Measurements from ENCODE around the gene ZAP70. TPM values are rescaled to one million over a fixed set of nuclear protein-coding genes. Genes with fewer than 3 reads are reported as not detected.

Gene ZAP70
- total RNA-seq, 1 donor, result under 0.01 TPM

- no peaks in the 10 kb centered on the region for H3K79me2 ChIP-seq (ENCODE audit: insufficient read depth, low read length)
- no peak overlapping the region for H3K4me2 ChIP-seq (ENCODE audit: insufficient read depth, low read length)
- H3K27ac ChIP-seq (ENCODE audit: low read depth, low read length), result no peak overlapping the region
- H3K9me3 ChIP-seq (ENCODE audit: low read depth, low read length), result no peaks in the 10 kb centered on the region
- no peak for DNase-seq (ENCODE audit: insufficient read length, low spot score, missing footprints)
- H3K4me1 ChIP-seq (ENCODE audit: insufficient read depth, low read length), result peaks cover 6% of the 10 kb centered on the region
- H3K4me3 ChIP-seq (ENCODE audit: insufficient read depth, low read length), result no peak overlapping the region
- H2AFZ ChIP-seq (ENCODE audit: low read length), result no peak overlapping the region
- H3K36me3 ChIP-seq (ENCODE audit: insufficient read depth, low read length), result no peaks in the 10 kb centered on the region
- no peak for TF ChIP-seq CTCF (IDR thresholded peaks at IDR 0.05; ENCODE audit: extremely low read depth, low read depth, low read length)
- no peaks in the 10 kb centered on the region for H4K20me1 ChIP-seq (ENCODE audit: insufficient read depth, low read length)
- H3K27me3 ChIP-seq (ENCODE audit: insufficient read depth, low read length), result peaks cover 12% of the 10 kb centered on the region
These were observed 6.5 kb upstream of the ZAP70 start for GRCh38 chr2:97706708-97707345.

GRCh38 chr2:97707362-97708047 lies 5.9 kb upstream of the ZAP70 start:
- H3K79me2 ChIP-seq (ENCODE audit: insufficient read depth, low read length), result no peaks in the 10 kb centered on the region
- no peaks in the 10 kb centered on the region for H3K9me3 ChIP-seq (ENCODE audit: low read depth, low read length)
- H4K20me1 ChIP-seq (ENCODE audit: insufficient read depth, low read length), result no peaks in the 10 kb centered on the region
- H3K4me3 ChIP-seq (ENCODE audit: insufficient read depth, low read length), result no peak overlapping the region
- H3K27ac ChIP-seq (ENCODE audit: low read depth, low read length), result no peak overlapping the region
- peaks cover under 1% of the 10 kb centered on the region for H3K4me1 ChIP-seq (ENCODE audit: insufficient read depth, low read length)
- H3K36me3 ChIP-seq (ENCODE audit: insufficient read depth, low read length), result no peaks in the 10 kb centered on the region
- DNase-seq (ENCODE audit: insufficient read length, low spot score, missing footprints), result peak; percentile 55
- TF ChIP-seq CTCF (IDR thresholded peaks at IDR 0.05; ENCODE audit: extremely low read depth, low read depth, low read length), result no peak
- H3K4me2 ChIP-seq (ENCODE audit: insufficient read depth, low read length), result no peak overlapping the region
- no peak overlapping the region for H2AFZ ChIP-seq (ENCODE audit: low read length)
- H3K27me3 ChIP-seq (ENCODE audit: insufficient read depth, low read length), result peaks cover 12% of the 10 kb centered on the region

GRCh38 chr2:97708048-97708380 lies 5.4 kb upstream of the ZAP70 start:
- Histone ChIP-seq H3K79me2 (ENCODE audit: insufficient read depth, low read length) (no peaks in the 10 kb centered on the region), H3K4me2 (ENCODE audit: insufficient read depth, low read length) (no peak overlapping the region), H3K9me3 (ENCODE audit: low read depth, low read length) (no peaks in the 10 kb centered on the region), H3K4me1 (ENCODE audit: insufficient read depth, low read length) (no peaks in the 10 kb centered on the region), H3K36me3 (ENCODE audit: insufficient read depth, low read length) (no peaks in the 10 kb centered on the region), H4K20me1 (ENCODE audit: insufficient read depth, low read length) (no peaks in the 10 kb centered on the region), H3K4me3 (ENCODE audit: insufficient read depth, low read length) (no peak overlapping the region), H2AFZ (ENCODE audit: low read length) (no peak overlapping the region), H3K27ac (ENCODE audit: low read depth, low read length) (no peak overlapping the region), H3K27me3 (ENCODE audit: insufficient read depth, low read length) (peaks cover 12% of the 10 kb centered on the region)
- no peak for TF ChIP-seq CTCF (IDR thresholded peaks at IDR 0.05; ENCODE audit: extremely low read depth, low read depth, low read length)
- peak; percentile 38 for DNase-seq (ENCODE audit: insufficient read length, low spot score, missing footprints)

- peaks cover 12% of the 10 kb centered on the region for H3K27me3 ChIP-seq (ENCODE audit: insufficient read depth, low read length)
- H4K20me1 ChIP-seq (ENCODE audit: insufficient read depth, low read length), result no peaks in the 10 kb centered on the region
- no peak overlapping the region for H3K27ac ChIP-seq (ENCODE audit: low read depth, low read length)
- H3K9me3 ChIP-seq (ENCODE audit: low read depth, low read length), result no peaks in the 10 kb centered on the region
- no peaks in the 10 kb centered on the region for H3K4me1 ChIP-seq (ENCODE audit: insufficient read depth, low read length)
- H2AFZ ChIP-seq (ENCODE audit: low read length), result no peak overlapping the region
- H3K79me2 ChIP-seq (ENCODE audit: insufficient read depth, low read length), result no peaks in the 10 kb centered on the region
- no peak overlapping the region for H3K4me2 ChIP-seq (ENCODE audit: insufficient read depth, low read length)
- no peak for TF ChIP-seq CTCF (IDR thresholded peaks at IDR 0.05; ENCODE audit: extremely low read depth, low read depth, low read length)
- no peaks in the 10 kb centered on the region for H3K36me3 ChIP-seq (ENCODE audit: insufficient read depth, low read length)
- H3K4me3 ChIP-seq (ENCODE audit: insufficient read depth, low read length), result no peak overlapping the region
- peak; percentile 32 for DNase-seq (ENCODE audit: insufficient read length, low spot score, missing footprints)
These were observed 4.8 kb upstream of the ZAP70 start for GRCh38 chr2:97708608-97709007.

Data from osteoblast (primary cell).